ENCODE results near the gene OSTF1.

OSTF1 gene

GRCh38 chr9:75121914-75122558 lies 33.7 kb downstream of the OSTF1 start:
- no peak for DNase-seq (ENCODE audit: low spot score)
- TF ChIP-seq CTCF (IDR thresholded peaks at IDR 0.05; ENCODE audit: borderline replicate concordance, control extremely low read depth, extremely low read depth, insufficient read depth, missing control alignments): no peak

GRCh38 chr9:75123696-75124095 lies 35.4 kb downstream of the OSTF1 start:
- TF ChIP-seq CTCF (IDR thresholded peaks at IDR 0.05; ENCODE audit: borderline replicate concordance, control extremely low read depth, extremely low read depth, insufficient read depth, missing control alignments): no peak
- no peak for DNase-seq (ENCODE audit: low spot score)
- in situ Hi-C loops (cut with MboI; ENCODE audit: low sequenced_read_pairs, unreplicated experiment): no loop called here

More at GRCh38 chr9:75121914-75122558, 33.7 kb downstream of the OSTF1 start:
- in situ Hi-C loops (cut with MboI; ENCODE audit: low sequenced_read_pairs, unreplicated experiment): no loop called here

GRCh38 chr9:75128535-75128934 lies 40.2 kb downstream of the OSTF1 start:
- in situ Hi-C loops (cut with MboI; ENCODE audit: low sequenced_read_pairs, unreplicated experiment): no loop called here
- TF ChIP-seq CTCF (IDR thresholded peaks at IDR 0.05; ENCODE audit: borderline replicate concordance, control extremely low read depth, extremely low read depth, insufficient read depth, missing control alignments): no peak
- no peak for DNase-seq (ENCODE audit: low spot score)

- no peak for TF ChIP-seq CTCF (IDR thresholded peaks at IDR 0.05; ENCODE audit: borderline replicate concordance, control extremely low read depth, extremely low read depth, insufficient read depth, missing control alignments)
- in situ Hi-C loops (cut with MboI; ENCODE audit: low sequenced_read_pairs, unreplicated experiment): no loop called here
- DNase-seq (ENCODE audit: low spot score): no peak
These were observed 41.9 kb downstream of the OSTF1 start for GRCh38 chr9:75130172-75130571.

GRCh38 chr9:75130621-75131230 lies 42.4 kb downstream of the OSTF1 start:
- DNase-seq (ENCODE audit: low spot score): no peak
- TF ChIP-seq CTCF (IDR thresholded peaks at IDR 0.05; ENCODE audit: borderline replicate concordance, control extremely low read depth, extremely low read depth, insufficient read depth, missing control alignments): no peak
- in situ Hi-C loops (cut with MboI; ENCODE audit: low sequenced_read_pairs, unreplicated experiment): no loop called here

GRCh38 chr9:75131700-75132099 lies 43.4 kb downstream of the OSTF1 start:
- DNase-seq (ENCODE audit: low spot score): no peak
- no peak for TF ChIP-seq CTCF (IDR thresholded peaks at IDR 0.05; ENCODE audit: borderline replicate concordance, control extremely low read depth, extremely low read depth, insufficient read depth, missing control alignments)
- in situ Hi-C loops (cut with MboI; ENCODE audit: low sequenced_read_pairs, unreplicated experiment): no loop called here

Measured in GM13976 (cell line).